HepG2 (cell line): Measurements from ENCODE around the gene VDAC2. TPM values are rescaled to one million over a fixed set of nuclear protein-coding genes. Genes with fewer than 3 reads are reported as not detected.

Source experiments
- CBX1 ChIP-seq: IDR thresholded peaks from one replicate; pipeline ENCODE4 v1.6.1; 2016; ENCODE audit warnings: antibody characterized with exemption, low read depth
- FOXK2 ChIP-seq: fragments of 450-650 bp; IDR thresholded peaks from 2 replicates; pipeline ENCODE4 v1.6.1; 2016
- GFI1 ChIP-seq: sonication (generic); formaldehyde crosslinking; IDR thresholded peaks from 2 replicates; pipeline ENCODE4 v1.5.0; 2020; ENCODE audit warnings: missing genetic modification reagents, mild to moderate bottlenecking, borderline replicate concordance
- MTA1 ChIP-seq: sonication (generic); formaldehyde crosslinking; IDR thresholded peaks from 2 replicates; pipeline ENCODE4 v1.4.0; 2020; ENCODE audit warnings: missing genetic modification reagents, mild to moderate bottlenecking, borderline replicate concordance
- NCOA5 ChIP-seq: sonication (generic); formaldehyde crosslinking; IDR thresholded peaks from 2 replicates; pipeline ENCODE4 v1.4.0; 2020; ENCODE audit warnings: missing genetic modification reagents
- PTBP1 ChIP-seq: fragments of 200-400 bp; formaldehyde crosslinking; IDR thresholded peaks from 2 replicates; pipeline ENCODE4 v1.6.1; 2018; ENCODE audit warnings: low read length, low read depth; ENCODE audit not compliant: poor library complexity, severe bottlenecking
- SNAI1 ChIP-seq: sonication (generic); formaldehyde crosslinking; IDR thresholded peaks from 2 replicates; pipeline ENCODE4 v1.5.0; 2020; ENCODE audit warnings: mild to moderate bottlenecking, missing genetic modification reagents, borderline replicate concordance
- XRCC5 ChIP-seq: fragments of 200-400 bp; formaldehyde crosslinking; optimal IDR thresholded peaks from 2 replicates; pipeline ENCODE3; 2017; ENCODE audit warnings: mild to moderate bottlenecking, low read length
- ZNF839 ChIP-seq: sonication (generic); formaldehyde crosslinking; IDR thresholded peaks from 2 replicates; pipeline ENCODE4 v1.4.0; 2020; ENCODE audit warnings: missing genetic modification reagents, mild to moderate bottlenecking, borderline replicate concordance
- ZZZ3 ChIP-seq: sonication (generic); formaldehyde crosslinking; IDR thresholded peaks from 2 replicates; pipeline ENCODE4 v1.4.0; 2020; ENCODE audit warnings: missing genetic modification reagents, mild to moderate bottlenecking, borderline replicate concordance
- polyA plus RNA-seq, 8 experiments: library from polyadenylated mRNA; depleted of rRNA in 3 of 8; stranded (reverse) in 7 of 8; unstranded in 1 of 8; fragments of >200 nt; fragmentation: Illumina TruSeq in 4 of 8; extraction: Trizol in 4 of 8; gene quantifications; 2 replicates each; pipeline versions ENCODE4 v1.2.1 to v1.2.3, GENCODE V29; 2011 to 2016; ENCODE audit warnings: low read depth in 4 of 8, missing spikeins in 1 of 8, mixed read lengths in 1 of 8; ENCODE audit not compliant: insufficient read depth in 1 of 8
- total RNA-seq, 5 experiments: library from RNA; depleted of rRNA; stranded (reverse); fragments of >200 nt; fragmentation: Illumina TruSeq; extraction: Trizol; gene quantifications; 2 replicates each; pipeline ENCODE4 v1.2.3, GENCODE V29; 2016; ENCODE audit warnings: low read depth in 1 of 5
- TF ChIP-seq, protein P1 (sequence below): sonication (generic); formaldehyde crosslinking; IDR thresholded peaks from 2 replicates; pipeline ENCODE4 v1.4.0; 2020; ENCODE audit warnings: low read depth, missing genetic modification reagents
- TF ChIP-seq, protein P2 (sequence below): sonication (generic); formaldehyde crosslinking; conservative IDR thresholded peaks from 2 replicates; pipeline ENCODE4 v1.8.0; 2022; ENCODE audit warnings: low read depth, missing genetic modification reagents
- TF ChIP-seq, protein P3 (sequence below): sonication (generic); formaldehyde crosslinking; IDR thresholded peaks from 2 replicates; pipeline ENCODE4 v1.4.0; 2020; ENCODE audit warnings: missing genetic modification reagents
- TF ChIP-seq, protein P4 (sequence below): sonication (generic); formaldehyde crosslinking; IDR thresholded peaks from 2 replicates; pipeline ENCODE4 v1.4.0; 2020; ENCODE audit warnings: missing genetic modification reagents, borderline replicate concordance
- TF ChIP-seq, protein P5 (sequence below): sonication (generic); formaldehyde crosslinking; IDR thresholded peaks from 2 replicates; pipeline ENCODE4 v1.9.0; 2022; ENCODE audit warnings: low read depth, missing genetic modification reagents

The VDAC2 gene
- total and polyA plus RNA-seq, 2 of the 13 experiments (the other 11 are each of a cell fraction or from before 2014, with no cell fraction given), result 67.9 to 222 TPM

DNA sequence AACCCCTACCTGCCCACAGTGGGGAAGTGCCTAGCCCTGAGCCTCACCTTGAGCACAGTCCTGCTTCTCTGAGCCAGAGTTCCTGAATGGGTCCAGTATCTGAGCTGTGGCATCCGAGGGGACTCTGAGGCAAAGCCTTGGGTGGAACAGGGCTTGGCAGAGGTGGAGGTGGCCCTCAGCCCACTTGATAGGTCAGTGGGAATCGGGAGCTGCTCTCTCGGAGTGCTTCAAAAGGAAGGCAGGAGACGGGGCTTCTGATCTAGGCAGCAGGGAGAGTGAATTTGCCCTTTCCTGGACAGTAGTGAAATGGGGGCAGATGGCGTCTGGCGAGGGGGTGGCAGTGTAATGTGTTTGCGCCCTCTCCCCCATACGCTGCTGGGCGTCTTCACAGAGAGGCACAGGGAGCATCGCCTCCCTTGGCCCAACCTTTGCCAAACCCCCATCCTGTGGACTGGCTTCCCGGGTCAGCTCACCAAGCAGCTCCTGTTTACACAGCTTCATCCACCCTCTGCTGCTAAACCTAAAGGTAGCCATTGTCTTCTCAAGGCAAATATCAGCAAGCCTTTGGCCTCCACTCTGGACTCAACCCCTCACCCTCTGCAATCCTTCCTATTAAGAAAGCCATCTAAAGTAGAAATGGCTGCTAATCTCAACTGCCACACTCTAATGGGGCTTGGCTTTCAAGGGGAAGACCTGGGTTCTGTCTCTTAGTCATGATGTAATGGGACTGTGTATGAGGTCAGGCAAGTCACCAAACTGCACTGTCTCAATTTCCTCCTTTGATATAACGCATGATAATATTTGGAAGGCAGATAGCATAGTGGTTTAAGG lies 21.1 kb upstream of the VDAC2 start (continued):
- TF ChIP-seq, protein P1, sequence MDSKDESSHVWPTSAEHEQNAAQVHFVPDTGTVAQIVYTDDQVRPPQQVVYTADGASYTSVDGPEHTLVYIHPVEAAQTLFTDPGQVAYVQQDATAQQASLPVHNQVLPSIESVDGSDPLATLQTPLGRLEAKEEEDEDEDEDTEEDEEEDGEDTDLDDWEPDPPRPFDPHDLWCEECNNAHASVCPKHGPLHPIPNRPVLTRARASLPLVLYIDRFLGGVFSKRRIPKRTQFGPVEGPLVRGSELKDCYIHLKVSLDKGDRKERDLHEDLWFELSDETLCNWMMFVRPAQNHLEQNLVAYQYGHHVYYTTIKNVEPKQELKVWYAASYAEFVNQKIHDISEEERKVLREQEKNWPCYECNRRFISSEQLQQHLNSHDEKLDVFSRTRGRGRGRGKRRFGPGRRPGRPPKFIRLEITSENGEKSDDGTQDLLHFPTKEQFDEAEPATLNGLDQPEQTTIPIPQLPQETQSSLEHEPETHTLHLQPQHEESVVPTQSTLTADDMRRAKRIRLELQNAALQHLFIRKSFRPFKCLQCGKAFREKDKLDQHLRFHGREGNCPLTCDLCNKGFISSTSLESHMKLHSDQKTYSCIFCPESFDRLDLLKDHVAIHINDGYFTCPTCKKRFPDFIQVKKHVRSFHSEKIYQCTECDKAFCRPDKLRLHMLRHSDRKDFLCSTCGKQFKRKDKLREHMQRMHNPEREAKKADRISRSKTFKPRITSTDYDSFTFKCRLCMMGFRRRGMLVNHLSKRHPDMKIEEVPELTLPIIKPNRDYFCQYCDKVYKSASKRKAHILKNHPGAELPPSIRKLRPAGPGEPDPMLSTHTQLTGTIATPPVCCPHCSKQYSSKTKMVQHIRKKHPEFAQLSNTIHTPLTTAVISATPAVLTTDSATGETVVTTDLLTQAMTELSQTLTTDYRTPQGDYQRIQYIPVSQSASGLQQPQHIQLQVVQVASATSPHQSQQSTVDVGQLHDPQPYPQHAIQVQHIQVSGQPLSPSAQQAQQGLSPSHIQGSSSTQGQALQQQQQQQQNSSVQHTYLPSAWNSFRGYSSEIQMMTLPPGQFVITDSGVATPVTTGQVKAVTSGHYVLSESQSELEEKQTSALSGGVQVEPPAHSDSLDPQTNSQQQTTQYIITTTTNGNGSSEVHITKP (CRISPR knock-in tag), result peak; percentile 79
- TF ChIP-seq, protein P2, sequence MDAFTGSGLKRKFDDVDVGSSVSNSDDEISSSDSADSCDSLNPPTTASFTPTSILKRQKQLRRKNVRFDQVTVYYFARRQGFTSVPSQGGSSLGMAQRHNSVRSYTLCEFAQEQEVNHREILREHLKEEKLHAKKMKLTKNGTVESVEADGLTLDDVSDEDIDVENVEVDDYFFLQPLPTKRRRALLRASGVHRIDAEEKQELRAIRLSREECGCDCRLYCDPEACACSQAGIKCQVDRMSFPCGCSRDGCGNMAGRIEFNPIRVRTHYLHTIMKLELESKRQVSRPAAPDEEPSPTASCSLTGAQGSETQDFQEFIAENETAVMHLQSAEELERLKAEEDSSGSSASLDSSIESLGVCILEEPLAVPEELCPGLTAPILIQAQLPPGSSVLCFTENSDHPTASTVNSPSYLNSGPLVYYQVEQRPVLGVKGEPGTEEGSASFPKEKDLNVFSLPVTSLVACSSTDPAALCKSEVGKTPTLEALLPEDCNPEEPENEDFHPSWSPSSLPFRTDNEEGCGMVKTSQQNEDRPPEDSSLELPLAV (CRISPR knock-in tag), result no peak
- TF ChIP-seq SNAI1 (CRISPR knock-in tag) (no peak), MTA1 (CRISPR knock-in tag) (peak; percentile 71; the same call in 1 of the 2 replicates), CBX1 (no peak), FOXK2 (no peak), ZZZ3 (CRISPR knock-in tag) (no peak), PTBP1 (no peak), NCOA5 (CRISPR knock-in tag) (no peak), XRCC5 (peak; percentile 55), GFI1 (0 out of 2 replicates have a peak, but pooled peaks have one; percentile 1), ZNF839 (CRISPR knock-in tag) (no peak)
- TF ChIP-seq, protein P3, sequence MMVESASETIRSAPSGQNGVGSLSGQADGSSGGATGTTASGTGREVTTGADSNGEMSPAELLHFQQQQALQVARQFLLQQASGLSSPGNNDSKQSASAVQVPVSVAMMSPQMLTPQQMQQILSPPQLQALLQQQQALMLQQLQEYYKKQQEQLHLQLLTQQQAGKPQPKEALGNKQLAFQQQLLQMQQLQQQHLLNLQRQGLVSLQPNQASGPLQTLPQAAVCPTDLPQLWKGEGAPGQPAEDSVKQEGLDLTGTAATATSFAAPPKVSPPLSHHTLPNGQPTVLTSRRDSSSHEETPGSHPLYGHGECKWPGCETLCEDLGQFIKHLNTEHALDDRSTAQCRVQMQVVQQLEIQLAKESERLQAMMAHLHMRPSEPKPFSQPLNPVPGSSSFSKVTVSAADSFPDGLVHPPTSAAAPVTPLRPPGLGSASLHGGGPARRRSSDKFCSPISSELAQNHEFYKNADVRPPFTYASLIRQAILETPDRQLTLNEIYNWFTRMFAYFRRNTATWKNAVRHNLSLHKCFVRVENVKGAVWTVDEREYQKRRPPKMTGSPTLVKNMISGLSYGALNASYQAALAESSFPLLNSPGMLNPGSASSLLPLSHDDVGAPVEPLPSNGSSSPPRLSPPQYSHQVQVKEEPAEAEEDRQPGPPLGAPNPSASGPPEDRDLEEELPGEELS, result peak; percentile 64
- TF ChIP-seq, protein P4, sequence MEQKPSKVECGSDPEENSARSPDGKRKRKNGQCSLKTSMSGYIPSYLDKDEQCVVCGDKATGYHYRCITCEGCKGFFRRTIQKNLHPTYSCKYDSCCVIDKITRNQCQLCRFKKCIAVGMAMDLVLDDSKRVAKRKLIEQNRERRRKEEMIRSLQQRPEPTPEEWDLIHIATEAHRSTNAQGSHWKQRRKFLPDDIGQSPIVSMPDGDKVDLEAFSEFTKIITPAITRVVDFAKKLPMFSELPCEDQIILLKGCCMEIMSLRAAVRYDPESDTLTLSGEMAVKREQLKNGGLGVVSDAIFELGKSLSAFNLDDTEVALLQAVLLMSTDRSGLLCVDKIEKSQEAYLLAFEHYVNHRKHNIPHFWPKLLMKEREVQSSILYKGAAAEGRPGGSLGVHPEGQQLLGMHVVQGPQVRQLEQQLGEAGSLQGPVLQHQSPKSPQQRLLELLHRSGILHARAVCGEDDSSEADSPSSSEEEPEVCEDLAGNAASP (CRISPR knock-in tag), result no peak
- TF ChIP-seq, protein P5, sequence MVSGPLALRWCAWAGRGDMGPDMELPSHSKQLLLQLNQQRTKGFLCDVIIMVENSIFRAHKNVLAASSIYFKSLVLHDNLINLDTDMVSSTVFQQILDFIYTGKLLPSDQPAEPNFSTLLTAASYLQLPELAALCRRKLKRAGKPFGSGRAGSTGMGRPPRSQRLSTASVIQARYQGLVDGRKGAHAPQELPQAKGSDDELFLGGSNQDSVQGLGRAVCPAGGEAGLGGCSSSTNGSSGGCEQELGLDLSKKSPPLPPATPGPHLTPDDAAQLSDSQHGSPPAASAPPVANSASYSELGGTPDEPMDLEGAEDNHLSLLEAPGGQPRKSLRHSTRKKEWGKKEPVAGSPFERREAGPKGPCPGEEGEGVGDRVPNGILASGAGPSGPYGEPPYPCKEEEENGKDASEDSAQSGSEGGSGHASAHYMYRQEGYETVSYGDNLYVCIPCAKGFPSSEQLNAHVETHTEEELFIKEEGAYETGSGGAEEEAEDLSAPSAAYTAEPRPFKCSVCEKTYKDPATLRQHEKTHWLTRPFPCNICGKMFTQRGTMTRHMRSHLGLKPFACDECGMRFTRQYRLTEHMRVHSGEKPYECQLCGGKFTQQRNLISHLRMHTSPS (CRISPR knock-in tag), result no peak
